Panc1 (cell line): ENCODE results near the gene LOX. TPM values are rescaled to one million over a fixed set of nuclear protein-coding genes. Genes with fewer than 3 reads are reported as not detected.

Source experiments
- ATAC-seq: fragments of 200-7000 bp; cut with Tn5 transposase; 2 replicates; pipeline ENCODE4 v1.9.1; 2020; ENCODE audit warnings: mild to moderate bottlenecking, moderate library complexity
- BruUV-seq: library from RNA; stranded (reverse); fragments of 400-500 nt; replicated peaks from 2 replicates; lab custom pipeline; 2021; lab: Mats Ljungman, UMichigan
- CTCF ChIA-PET: fragments of 300-600 bp; sonication (Branson Sonifier 250); formaldehyde crosslinking; loops from one replicate; lab custom pipeline; 2022; ENCODE audit warnings: antibody characterized with exemption; lab: Charles Lee
- POLR2A ChIA-PET: fragments of 300-600 bp; sonication (Branson Sonifier 250); formaldehyde crosslinking; loops from one replicate; lab custom pipeline; 2022; ENCODE audit warnings: antibody characterized with exemption; lab: Charles Lee
- DNase-seq: peaks from one replicate; pipeline ENCODE4 v3.0.0-alpha.2; 2010; ENCODE audit warnings: low read depth, low spot score
- H3K27ac ChIP-seq: 2 replicates; pipeline ENCODE4 v1.5.1; 2011; ENCODE audit warnings: mild to moderate bottlenecking, low read length, inconsistent platforms
- H3K27me3 ChIP-seq: fragments of 200-500 bp; sonication (Bioruptor generic); 2 replicates; pipeline ENCODE4 v1.6.0; 2014; ENCODE audit warnings: low read length, inconsistent platforms; ENCODE audit not compliant: control insufficient read depth, insufficient read depth
- H3K36me3 ChIP-seq: fragments of 200-500 bp; sonication (Bioruptor generic); 2 replicates; pipeline ENCODE4 v1.5.1; 2014; ENCODE audit warnings: inconsistent platforms, mild to moderate bottlenecking, low read length, moderate library complexity; ENCODE audit not compliant: control insufficient read depth, insufficient read depth
- H3K4me1 ChIP-seq: 2 replicates; pipeline ENCODE4 v1.5.1; 2011; ENCODE audit warnings: inconsistent platforms, mild to moderate bottlenecking, low read length, moderate library complexity; ENCODE audit not compliant: control insufficient read depth, insufficient read depth
- H3K4me3 ChIP-seq, 2 experiments: 2 replicates each; pipeline ENCODE4 v1.5.1; 2011 to 2012; ENCODE audit warnings: low read depth in 2 of 2, low read length in 2 of 2, mild to moderate bottlenecking in 2 of 2, inconsistent platforms in 1 of 2, moderate library complexity in 1 of 2
- H3K9me3 ChIP-seq: fragments of 200-500 bp; sonication (Bioruptor generic); 2 replicates; pipeline ENCODE4 v1.5.1; 2014; ENCODE audit warnings: low read depth, mild to moderate bottlenecking, inconsistent platforms, low read length, moderate library complexity; ENCODE audit not compliant: control insufficient read depth, insufficient read depth
- POLR2AphosphoS5 ChIP-seq: IDR thresholded peaks from 2 replicates; pipeline ENCODE4 v1.6.1; 2012; ENCODE audit warnings: mild to moderate bottlenecking, low read depth, low read length, moderate library complexity
- REST ChIP-seq, 2 experiments: IDR thresholded peaks; 2 replicates each; pipeline ENCODE4 v1.6.1; 2011 to 2012; ENCODE audit warnings: low read depth in 2 of 2, control low read depth in 1 of 2, low read length in 1 of 2, mild to moderate bottlenecking in 1 of 2, moderate library complexity in 1 of 2; ENCODE audit not compliant: insufficient read depth in 1 of 2
- SIN3A ChIP-seq: IDR thresholded peaks from 2 replicates; pipeline ENCODE4 v1.6.1; 2012; ENCODE audit warnings: low read depth, mild to moderate bottlenecking, low read length, moderate library complexity, borderline replicate concordance; ENCODE audit not compliant: insufficient read depth
- TCF7L2 ChIP-seq: IDR thresholded peaks from 2 replicates; pipeline ENCODE4 v1.6.1; 2011; ENCODE audit warnings: mild to moderate bottlenecking, low read depth, low read length, inconsistent platforms
- in situ Hi-C: cut with HindIII; loops from 2 replicates; pipeline ENCODE4 v1.10.0; 2016; ENCODE audit warnings: low sequenced_read_pairs, low pct_unique_long_range_greater_than_20kb
- intact Hi-C: fragments of 100-400 bp; cut with micrococcal nuclease; formaldehyde crosslinking; loops from one replicate; pipeline ENCODE4 v1.10.0; 2022; ENCODE audit not compliant: unreplicated experiment
- total RNA-seq: library from RNA; stranded (reverse); gene quantifications from one replicate; pipeline ENCODE4 v1.2.1, GENCODE V29; 2021; ENCODE audit not compliant: unreplicated experiment
- TF ChIP-seq, protein P1 (sequence below): fragments of 450-650 bp; IDR thresholded peaks from 2 replicates; pipeline ENCODE4 v1.5.1; 2017; ENCODE audit warnings: mild to moderate bottlenecking

LOX gene
- total RNA-seq, 1 experiment from 2014 or later = 0.62 TPM

DNA sequence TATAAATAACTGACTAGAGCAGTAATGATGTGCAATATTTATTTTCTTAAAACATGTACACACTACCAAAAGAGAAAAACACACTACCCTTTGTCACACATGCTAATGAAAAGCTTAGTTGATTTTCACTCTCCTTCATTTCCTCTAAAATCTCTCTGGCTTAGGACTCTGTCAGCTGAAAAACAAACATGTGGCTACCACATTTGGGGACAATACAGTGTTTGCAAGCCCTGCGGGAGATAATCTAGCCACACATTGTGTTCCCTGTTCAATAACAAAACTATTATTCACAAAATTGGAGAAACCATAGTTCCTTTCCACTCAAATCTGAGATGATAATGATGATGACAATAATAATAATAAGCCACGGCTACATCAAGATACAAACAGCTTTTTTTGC, 3.5 kb upstream of the LOX start:
- H3K4me1 ChIP-seq = peaks cover 3% of the 10 kb centered on the region; the same call in 1 of the 2 replicates
- ATAC-seq (no peak), DNase-seq (no peak)
- no peak for TF ChIP-seq REST (IDR thresholded peaks at IDR 0.05; ENCODE audit: insufficient read depth in 1 of 2, low read depth in 2 of 2, low read length in 1 of 2)
- TF ChIP-seq, protein P1, sequence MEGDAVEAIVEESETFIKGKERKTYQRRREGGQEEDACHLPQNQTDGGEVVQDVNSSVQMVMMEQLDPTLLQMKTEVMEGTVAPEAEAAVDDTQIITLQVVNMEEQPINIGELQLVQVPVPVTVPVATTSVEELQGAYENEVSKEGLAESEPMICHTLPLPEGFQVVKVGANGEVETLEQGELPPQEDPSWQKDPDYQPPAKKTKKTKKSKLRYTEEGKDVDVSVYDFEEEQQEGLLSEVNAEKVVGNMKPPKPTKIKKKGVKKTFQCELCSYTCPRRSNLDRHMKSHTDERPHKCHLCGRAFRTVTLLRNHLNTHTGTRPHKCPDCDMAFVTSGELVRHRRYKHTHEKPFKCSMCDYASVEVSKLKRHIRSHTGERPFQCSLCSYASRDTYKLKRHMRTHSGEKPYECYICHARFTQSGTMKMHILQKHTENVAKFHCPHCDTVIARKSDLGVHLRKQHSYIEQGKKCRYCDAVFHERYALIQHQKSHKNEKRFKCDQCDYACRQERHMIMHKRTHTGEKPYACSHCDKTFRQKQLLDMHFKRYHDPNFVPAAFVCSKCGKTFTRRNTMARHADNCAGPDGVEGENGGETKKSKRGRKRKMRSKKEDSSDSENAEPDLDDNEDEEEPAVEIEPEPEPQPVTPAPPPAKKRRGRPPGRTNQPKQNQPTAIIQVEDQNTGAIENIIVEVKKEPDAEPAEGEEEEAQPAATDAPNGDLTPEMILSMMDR = no peak
- TF ChIP-seq TCF7L2 = no peak
- no peak for TF ChIP-seq SIN3A
- TF ChIP-seq POLR2AphosphoS5 = no peak
- in situ Hi-C loops = no loop called here
- H3K27me3 ChIP-seq = peaks cover 11% of the 10 kb centered on the region
- H3K9me3 ChIP-seq = no peaks in the 10 kb centered on the region
- intact Hi-C loops = no loop called here
- no TSS peak for BruUV-seq
- H3K36me3 ChIP-seq = no peaks in the 10 kb centered on the region
- ChIA-PET POLR2A (no interaction called here), CTCF (interaction anchor here (0.6 kb wide), 1 partner anchor 10 kb away, joined by 3 read pairs; no protein-coding TSS in a partner anchor)
- no peak overlapping the region for H3K4me3 ChIP-seq
- no peak overlapping the region for H3K27ac ChIP-seq

GRCh38 chr5:122077366-122078115, 518 bp downstream of the LOX start:
- ChIA-PET CTCF (no interaction called here), POLR2A (no interaction called here)
- ATAC-seq (peak; percentile 77), DNase-seq (no peak)
- no TSS peak for BruUV-seq
- Histone ChIP-seq H3K36me3 (no peaks in the 10 kb centered on the region), H3K4me3 (peak overlapping the region; percentile 50 to 57), H3K27ac (no peak overlapping the region), H3K27me3 (peaks cover 8% of the 10 kb centered on the region), H3K4me1 (peaks cover 3% of the 10 kb centered on the region; the same call in 1 of the 2 replicates), H3K9me3 (no peaks in the 10 kb centered on the region)
- intact Hi-C loops (loop anchor here (5.0 kb wide), 1 partner anchor 110 kb away; no protein-coding TSS in a partner anchor), in situ Hi-C loops (no loop called here)
- no peak for TF ChIP-seq SIN3A
- TF ChIP-seq TCF7L2 = no peak
- no peak for TF ChIP-seq REST (IDR thresholded peaks at IDR 0.05; ENCODE audit: insufficient read depth in 1 of 2, low read depth in 2 of 2, low read length in 1 of 2)
- no peak for TF ChIP-seq POLR2AphosphoS5
- TF ChIP-seq, protein P1 = no peak
